ENCODE measurements around the gene JPH3. TPM values are rescaled to one million over a fixed set of nuclear protein-coding genes. Genes with fewer than 3 reads are reported as not detected.

JPH3 gene
- total and polyA plus RNA-seq, 3 donors from 2014 or later, result 3.2 to 8.7 (median 8.3) TPM

GRCh38 chr16:87694441-87695125 is 92.3 kb downstream of the JPH3 start:
- H3K4me1 ChIP-seq, result peaks cover 28% of the 10 kb centered on the region
- no peaks in the 10 kb centered on the region for H3K36me3 ChIP-seq (ENCODE audit: low read depth, missing control alignments)
- intact Hi-C loops (cut with DNase I; ENCODE audit: low total_unique reads), result no loop called here
- no peak overlapping the region for H3K4me3 ChIP-seq
- no peaks in the 10 kb centered on the region for H3K9me3 ChIP-seq
- TF ChIP-seq POLR2A (IDR thresholded peaks at IDR 0.05) (no peak), CTCF (IDR thresholded peaks at IDR 0.05) (no peak)
- H3K27me3 ChIP-seq, result no peaks in the 10 kb centered on the region
- no peak for DNase-seq
- no peak overlapping the region for H3K27ac ChIP-seq
- 78 to 84% methylated on average over 19 to 20 of the region's 20 CpGs for WGBS, 2 donors

GRCh38 chr16:87695534-87695933 is 93.2 kb downstream of the JPH3 start:
- Histone ChIP-seq H3K27ac (no peak overlapping the region), H3K36me3 (ENCODE audit: low read depth, missing control alignments) (no peaks in the 10 kb centered on the region), H3K9me3 (no peaks in the 10 kb centered on the region), H3K4me1 (peaks cover 28% of the 10 kb centered on the region), H3K4me3 (no peak overlapping the region), H3K27me3 (no peaks in the 10 kb centered on the region)
- no peak for TF ChIP-seq POLR2A (IDR thresholded peaks at IDR 0.05)
- TF ChIP-seq CTCF (IDR thresholded peaks at IDR 0.05), result no peak
- intact Hi-C loops (cut with DNase I; ENCODE audit: low total_unique reads), result no loop called here
- 95 to 100% methylated on average over 7 to 12 of the region's 12 CpGs for WGBS, 2 donors
- no peak for DNase-seq

- no peaks in the 10 kb centered on the region for H3K27me3 ChIP-seq
- no peak overlapping the region for H3K4me3 ChIP-seq
- H3K27ac ChIP-seq, result peak overlapping the region in 1 of 2 donors; percentile 2
- intact Hi-C loops (cut with DNase I; ENCODE audit: low total_unique reads), result no loop called here
- peaks cover 28% of the 10 kb centered on the region for H3K4me1 ChIP-seq
- no peak for TF ChIP-seq CTCF (IDR thresholded peaks at IDR 0.05)
- H3K9me3 ChIP-seq, result no peaks in the 10 kb centered on the region
- no peaks in the 10 kb centered on the region for H3K36me3 ChIP-seq (ENCODE audit: low read depth, missing control alignments)
- no peak for DNase-seq
- 88 to 93% methylated on average over 18 of the region's 18 CpGs for WGBS, 2 donors
Observed at GRCh38 chr16:87696726-87697125, 94.4 kb downstream of the JPH3 start.

- no peaks in the 10 kb centered on the region for H3K36me3 ChIP-seq (ENCODE audit: low read depth, missing control alignments)
- WGBS, 2 donors, result 84 to 88% methylated on average over 9 to 21 of the region's 21 CpGs
- TF ChIP-seq CTCF (IDR thresholded peaks at IDR 0.05) (no peak), POLR2A (IDR thresholded peaks at IDR 0.05) (no peak)
- H3K4me1 ChIP-seq, result peaks cover 28% of the 10 kb centered on the region
- no peak overlapping the region for H3K4me3 ChIP-seq
- H3K9me3 ChIP-seq, result no peaks in the 10 kb centered on the region
- peak overlapping the region in 1 of 2 donors; percentile 2 for H3K27ac ChIP-seq
- no peaks in the 10 kb centered on the region for H3K27me3 ChIP-seq
- DNase-seq, result no peak
- intact Hi-C loops (cut with DNase I; ENCODE audit: low total_unique reads), result no loop called here
Observed at GRCh38 chr16:87697256-87697655, 94.9 kb downstream of the JPH3 start.

- intact Hi-C loops (cut with DNase I; ENCODE audit: low total_unique reads), result no loop called here
- Histone ChIP-seq H3K4me3 (no peak overlapping the region), H3K27ac (peak overlapping the region in 1 of 2 donors; percentile 2), H3K9me3 (no peaks in the 10 kb centered on the region), H3K36me3 (ENCODE audit: low read depth, missing control alignments) (no peaks in the 10 kb centered on the region), H3K4me1 (peaks cover 28% of the 10 kb centered on the region), H3K27me3 (no peaks in the 10 kb centered on the region)
- 64% methylated on average over 14 of the region's 14 CpGs for WGBS, 2 donors
- TF ChIP-seq POLR2A (IDR thresholded peaks at IDR 0.05) (no peak), CTCF (IDR thresholded peaks at IDR 0.05) (no peak)
- DNase-seq, result no peak
Observed at GRCh38 chr16:87697792-87698191, 95.5 kb downstream of the JPH3 start.

All from testis (tissue), 3 donors.